ENCODE data around the gene CDKN1C. TPM values are rescaled to one million over a fixed set of nuclear protein-coding genes. Genes with fewer than 3 reads are reported as not detected.

CDKN1C gene
- total RNA-seq, 2 donors from 2014 or later: 36.5 to 42.7 TPM

DNA sequence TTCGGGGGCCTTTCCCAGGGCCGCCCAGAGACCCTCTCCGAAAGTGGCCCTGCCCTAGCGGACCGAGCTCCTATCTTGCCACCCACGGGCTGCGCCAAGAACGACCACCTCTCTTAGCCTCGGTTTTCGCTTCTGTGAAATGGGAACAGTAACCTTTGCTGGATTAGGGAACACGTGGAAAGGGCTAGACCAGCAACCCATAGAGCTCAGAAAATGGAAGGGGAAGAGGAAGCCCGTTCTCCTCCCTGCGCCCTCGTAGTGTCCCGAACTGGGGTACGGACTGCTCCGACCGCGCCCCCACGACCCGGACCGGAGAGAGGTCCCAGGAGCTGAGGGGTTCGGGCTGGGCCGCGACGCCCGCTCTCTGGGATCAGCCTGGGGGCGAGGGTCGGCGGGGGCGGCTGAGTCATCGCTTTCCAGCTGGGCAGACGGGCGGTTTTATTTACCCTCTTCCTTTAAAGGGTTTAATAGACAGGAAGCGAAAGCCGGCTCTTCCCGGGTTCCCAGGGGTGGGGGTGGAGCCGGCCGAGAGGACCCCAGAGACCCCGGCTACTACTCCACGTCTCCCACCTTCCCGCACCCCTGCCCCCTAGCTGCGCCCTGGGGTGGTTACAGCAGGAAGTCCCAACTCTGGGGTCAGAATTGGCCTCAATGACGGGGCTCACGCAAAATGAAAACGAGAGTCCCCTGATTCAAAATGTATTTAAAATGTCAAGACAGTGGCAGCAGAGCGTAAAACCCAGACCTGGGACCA is 44.6 kb upstream of the CDKN1C start:
- no peaks in the 10 kb centered on the region for H3K4me1 ChIP-seq (replicated peaks)

DNA sequence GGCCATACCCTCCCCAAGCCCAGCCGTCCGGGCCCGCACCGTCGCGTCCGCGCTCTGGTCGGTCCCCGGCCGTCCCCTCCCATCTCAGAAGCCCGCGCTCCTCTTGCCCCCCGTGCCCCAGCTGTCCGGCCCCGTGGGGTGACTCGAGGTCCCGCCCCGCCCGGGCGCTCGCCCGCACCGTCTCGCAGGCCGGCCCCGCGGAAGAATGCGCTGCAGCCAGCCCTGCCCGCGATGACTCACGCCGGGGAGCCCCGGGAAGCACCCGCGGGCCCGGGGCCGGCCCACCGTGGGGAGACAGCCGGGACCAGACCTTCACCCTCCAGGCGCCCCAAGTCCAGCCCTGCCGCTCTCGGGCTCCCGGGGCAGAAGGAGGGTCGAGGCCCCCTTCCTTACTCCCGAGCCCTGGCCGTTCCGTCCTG is 44.0 kb upstream of the CDKN1C start:
- Histone ChIP-seq H3K9me3 (no peaks in the 10 kb centered on the region), H3K4me1 (replicated peaks) (no peaks in the 10 kb centered on the region), H3K27ac (peak overlapping the region; percentile 84 to 88), H3K4me3 (peak overlapping the region; percentile 52 to 56), H3K27me3 (replicated peaks; ENCODE audit: insufficient read depth) (no peaks in the 10 kb centered on the region), H3K36me3 (no peaks in the 10 kb centered on the region)
- 3% methylated on average over 33 of the region's 48 CpGs for WGBS
- DNase-seq (ENCODE audit: low spot score): peak; percentile 68
- TF ChIP-seq, protein P1, sequence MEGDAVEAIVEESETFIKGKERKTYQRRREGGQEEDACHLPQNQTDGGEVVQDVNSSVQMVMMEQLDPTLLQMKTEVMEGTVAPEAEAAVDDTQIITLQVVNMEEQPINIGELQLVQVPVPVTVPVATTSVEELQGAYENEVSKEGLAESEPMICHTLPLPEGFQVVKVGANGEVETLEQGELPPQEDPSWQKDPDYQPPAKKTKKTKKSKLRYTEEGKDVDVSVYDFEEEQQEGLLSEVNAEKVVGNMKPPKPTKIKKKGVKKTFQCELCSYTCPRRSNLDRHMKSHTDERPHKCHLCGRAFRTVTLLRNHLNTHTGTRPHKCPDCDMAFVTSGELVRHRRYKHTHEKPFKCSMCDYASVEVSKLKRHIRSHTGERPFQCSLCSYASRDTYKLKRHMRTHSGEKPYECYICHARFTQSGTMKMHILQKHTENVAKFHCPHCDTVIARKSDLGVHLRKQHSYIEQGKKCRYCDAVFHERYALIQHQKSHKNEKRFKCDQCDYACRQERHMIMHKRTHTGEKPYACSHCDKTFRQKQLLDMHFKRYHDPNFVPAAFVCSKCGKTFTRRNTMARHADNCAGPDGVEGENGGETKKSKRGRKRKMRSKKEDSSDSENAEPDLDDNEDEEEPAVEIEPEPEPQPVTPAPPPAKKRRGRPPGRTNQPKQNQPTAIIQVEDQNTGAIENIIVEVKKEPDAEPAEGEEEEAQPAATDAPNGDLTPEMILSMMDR (IDR thresholded peaks at IDR 0.05): no peak
- peak; percentile 25 for TF ChIP-seq POLR2A (IDR thresholded peaks at IDR 0.05)
- intact Hi-C loops (cut with DNase I): no loop called here

More for the DNA sequence above, 44.6 kb upstream of the CDKN1C start:
- Histone ChIP-seq H3K4me3 (peak overlapping the region; percentile 52 to 56), H3K27ac (peak overlapping the region; percentile 84 to 88), H3K9me3 (no peaks in the 10 kb centered on the region), H3K36me3 (no peaks in the 10 kb centered on the region), H3K27me3 (replicated peaks; ENCODE audit: insufficient read depth) (no peaks in the 10 kb centered on the region)
- WGBS: 8% methylated on average over 47 of the region's 47 CpGs
- DNase-seq (ENCODE audit: low spot score): peak; percentile 69
- peak; percentile 1 for TF ChIP-seq POLR2A (IDR thresholded peaks at IDR 0.05)
- no peak for TF ChIP-seq POLR2AphosphoS5 (IDR thresholded peaks at IDR 0.05)
- intact Hi-C loops (cut with DNase I): no loop called here

DNA sequence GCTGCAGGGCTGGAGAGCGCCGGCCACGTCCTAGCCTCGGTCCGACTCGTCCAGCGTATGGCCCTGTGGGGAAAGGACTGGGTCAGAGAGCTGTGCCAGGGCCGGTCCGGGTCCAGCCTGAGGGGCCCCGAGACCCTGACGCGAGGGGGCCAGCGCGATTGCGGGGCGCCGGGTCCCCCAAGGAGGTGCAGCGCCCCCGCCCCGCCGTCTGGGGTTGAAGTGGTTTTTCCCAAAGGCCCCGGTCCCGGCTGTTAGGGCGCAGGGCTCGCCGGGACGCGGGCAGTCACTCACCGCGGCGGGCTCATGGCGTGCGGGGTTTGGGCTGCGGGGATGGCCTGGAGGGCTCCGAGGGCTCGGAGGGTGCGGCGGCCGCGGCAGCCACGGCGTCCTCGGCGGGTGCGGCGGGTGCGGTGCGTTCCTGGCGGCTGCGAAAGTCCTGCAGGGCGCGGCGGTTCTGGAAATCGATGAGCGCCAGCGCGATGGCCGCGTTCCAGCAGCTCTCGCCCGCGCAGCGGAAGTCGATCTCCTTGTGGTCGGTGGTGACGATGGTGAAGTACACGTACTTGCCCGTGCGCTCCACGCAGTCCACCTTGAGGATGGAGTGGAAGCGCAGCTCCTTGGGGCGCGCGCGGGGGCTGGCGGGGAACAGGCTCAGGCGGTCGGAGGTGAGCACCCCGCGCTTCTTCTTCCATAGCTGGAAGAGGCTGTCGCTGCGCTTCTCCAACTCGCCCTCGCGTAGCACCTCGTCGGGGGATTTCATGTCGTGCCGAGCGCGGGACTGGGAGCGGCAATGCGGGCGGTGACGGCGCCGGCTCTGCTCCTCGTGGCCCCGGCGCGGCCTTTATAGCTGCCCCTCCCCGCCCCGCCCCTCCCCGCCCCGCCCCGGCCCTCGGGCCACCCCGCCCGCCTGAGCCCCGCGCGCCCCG is 43.3 kb upstream of the CDKN1C start, which contains the start of gene PHLDA2:
PHLDA2 (minus strand) TSS at position 816 of the 926 bp plus-strand sequence; CDS start at position 760, 56 bp downstream.
- TF ChIP-seq POLR2AphosphoS5 (IDR thresholded peaks at IDR 0.05): peak; percentile 54
- TF ChIP-seq, protein P1 (IDR thresholded peaks at IDR 0.05): peak in 2 of 4 experiments; percentile 24 to 33
- peak; percentile 73 for TF ChIP-seq POLR2A (IDR thresholded peaks at IDR 0.05)
- H3K27me3 ChIP-seq (replicated peaks; ENCODE audit: insufficient read depth): no peaks in the 10 kb centered on the region
- H3K4me1 ChIP-seq (replicated peaks): no peaks in the 10 kb centered on the region
- no peaks in the 10 kb centered on the region for H3K9me3 ChIP-seq
- no peak for DNase-seq (ENCODE audit: low spot score)
- peak within 1 kb of the TSS; percentile 52 to 56 for H3K4me3 ChIP-seq
- peak within 1 kb of the TSS; percentile 84 to 88 for H3K27ac ChIP-seq
- intact Hi-C loops (cut with DNase I): no loop called here
- under 1% methylated on average over 82 of the region's 113 CpGs for WGBS
- no peaks in the 10 kb centered on the region for H3K36me3 ChIP-seq

DNA sequence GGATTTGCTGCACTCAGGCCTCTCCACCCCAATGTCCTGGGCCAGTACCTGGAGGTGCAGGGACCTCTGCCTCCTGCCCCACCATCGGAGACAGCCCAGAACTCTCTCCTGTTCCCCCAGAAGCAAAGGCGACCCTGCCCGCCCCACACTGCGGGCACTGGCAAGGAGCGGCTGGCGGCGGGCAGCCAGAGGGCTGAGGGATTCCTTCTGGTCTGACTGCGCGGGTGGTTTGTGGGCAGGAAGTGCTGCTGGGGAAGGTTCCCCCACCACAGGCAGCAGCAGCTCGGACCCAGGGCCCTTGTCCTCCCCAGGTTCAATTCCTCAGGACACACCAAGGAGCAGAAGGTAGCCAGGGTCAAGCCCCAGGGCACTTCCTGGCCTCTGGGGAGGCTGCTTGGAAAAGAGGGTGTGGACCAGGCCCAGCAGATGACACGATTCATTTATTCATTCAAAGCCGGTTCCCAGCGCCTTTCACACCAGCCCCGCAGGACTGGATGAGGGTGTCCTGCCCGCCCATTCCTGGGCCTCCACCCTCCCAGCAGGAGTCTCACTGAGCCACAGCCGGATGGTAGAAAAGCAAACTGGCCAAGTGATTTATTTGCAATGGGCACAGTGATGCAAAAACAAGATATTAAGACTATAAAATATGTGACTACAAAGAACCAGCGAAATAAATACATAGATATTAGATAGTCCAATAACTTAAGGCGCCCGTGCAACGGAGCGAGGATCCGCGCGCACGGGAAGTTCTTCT is 42.5 kb upstream of the CDKN1C start:
- intact Hi-C loops (cut with DNase I): no loop called here
- H3K4me1 ChIP-seq (replicated peaks): no peaks in the 10 kb centered on the region
- 43% methylated on average over 25 of the region's 25 CpGs for WGBS
- peak overlapping the region; percentile 84 to 88 for H3K27ac ChIP-seq
- H3K4me3 ChIP-seq: peak overlapping the region; percentile 52 to 56
- TF ChIP-seq POLR2AphosphoS5 (IDR thresholded peaks at IDR 0.05) (no peak), POLR2A (IDR thresholded peaks at IDR 0.05) (no peak)
- TF ChIP-seq, protein P1 (IDR thresholded peaks at IDR 0.05): peak in 1 of 4 experiments; percentile 11
- no peaks in the 10 kb centered on the region for H3K36me3 ChIP-seq
- DNase-seq (ENCODE audit: low spot score): no peak
- no peaks in the 10 kb centered on the region for H3K27me3 ChIP-seq (replicated peaks; ENCODE audit: insufficient read depth)
- H3K9me3 ChIP-seq: no peaks in the 10 kb centered on the region
